Measurements from ENCODE around the gene CABLES2. TPM values are rescaled to one million over a fixed set of nuclear protein-coding genes. Genes with fewer than 3 reads are reported as not detected.

CABLES2 gene
- total RNA-seq, 3 donors from 2014 or later, result 6.1 to 7.9 (median 6.9) TPM

GRCh38 chr20:62416651-62417637 is 9.9 kb upstream of the CABLES2 start:
- no peak overlapping the region for H3K4me3 Mint-ChIP-seq
- H3K27me3 Mint-ChIP-seq (ENCODE audit: low read depth), result no peaks in the 10 kb centered on the region
- H3K9me3 Mint-ChIP-seq, result no peaks in the 10 kb centered on the region
- H3K36me3 Mint-ChIP-seq (ENCODE audit: insufficient read depth), result no peaks in the 10 kb centered on the region
- no peaks in the 10 kb centered on the region for H3K4me1 Mint-ChIP-seq (ENCODE audit: low read depth)
- no peak for ATAC-seq
- DNase-seq, result no peak

- Mint-ChIP-seq H3K36me3 (ENCODE audit: insufficient read depth) (no peaks in the 10 kb centered on the region), H3K27me3 (ENCODE audit: low read depth) (no peaks in the 10 kb centered on the region), H3K4me1 (ENCODE audit: low read depth) (no peaks in the 10 kb centered on the region), H3K4me3 (no peak overlapping the region), H3K9me3 (no peaks in the 10 kb centered on the region)
- DNase-seq (no peak), ATAC-seq (no peak)
Measured at GRCh38 chr20:62415354-62416111, 8.4 kb upstream of the CABLES2 start.

- H3K36me3 Mint-ChIP-seq (ENCODE audit: insufficient read depth), result no peaks in the 10 kb centered on the region
- H3K9me3 Mint-ChIP-seq, result no peaks in the 10 kb centered on the region
- H3K27me3 Mint-ChIP-seq (ENCODE audit: low read depth), result no peaks in the 10 kb centered on the region
- ATAC-seq (no peak), DNase-seq (no peak)
- no peak overlapping the region for H3K4me3 Mint-ChIP-seq
- H3K4me1 Mint-ChIP-seq (ENCODE audit: low read depth), result peaks cover 9% of the 10 kb centered on the region
Measured at GRCh38 chr20:62413896-62414481, 6.9 kb upstream of the CABLES2 start.

GRCh38 chr20:62413025-62413570 is 6.0 kb upstream of the CABLES2 start:
- peaks cover 9% of the 10 kb centered on the region for H3K4me1 Mint-ChIP-seq (ENCODE audit: low read depth)
- DNase-seq (no peak), ATAC-seq (no peak)
- no peaks in the 10 kb centered on the region for H3K9me3 Mint-ChIP-seq
- no peak overlapping the region for H3K4me3 Mint-ChIP-seq
- no peaks in the 10 kb centered on the region for H3K36me3 Mint-ChIP-seq (ENCODE audit: insufficient read depth)
- H3K27me3 Mint-ChIP-seq (ENCODE audit: low read depth), result no peaks in the 10 kb centered on the region

- ATAC-seq (no peak), DNase-seq (no peak)
- Mint-ChIP-seq H3K27me3 (ENCODE audit: low read depth) (no peaks in the 10 kb centered on the region), H3K4me3 (no peak overlapping the region), H3K4me1 (ENCODE audit: low read depth) (peaks cover 9% of the 10 kb centered on the region), H3K36me3 (ENCODE audit: insufficient read depth) (no peaks in the 10 kb centered on the region), H3K9me3 (no peaks in the 10 kb centered on the region)
Measured at GRCh38 chr20:62412194-62413024, 5.3 kb upstream of the CABLES2 start.

- Mint-ChIP-seq H3K4me1 (ENCODE audit: low read depth) (peaks cover 9% of the 10 kb centered on the region), H3K4me3 (no peak overlapping the region), H3K27me3 (ENCODE audit: low read depth) (no peaks in the 10 kb centered on the region), H3K9me3 (no peaks in the 10 kb centered on the region), H3K36me3 (ENCODE audit: insufficient read depth) (no peaks in the 10 kb centered on the region)
- no peak for ATAC-seq
- no peak for DNase-seq
Measured at GRCh38 chr20:62411479-62412193, 4.6 kb upstream of the CABLES2 start.

- Mint-ChIP-seq H3K4me1 (ENCODE audit: low read depth) (peaks cover 13% of the 10 kb centered on the region), H3K27me3 (ENCODE audit: low read depth) (no peaks in the 10 kb centered on the region), H3K4me3 (no peak overlapping the region), H3K36me3 (ENCODE audit: insufficient read depth) (no peaks in the 10 kb centered on the region), H3K9me3 (no peaks in the 10 kb centered on the region)
- no peak for DNase-seq
- ATAC-seq, result no peak
Measured at GRCh38 chr20:62410746-62411478, 3.8 kb upstream of the CABLES2 start.

GRCh38 chr20:62409931-62410745 is 3.1 kb upstream of the CABLES2 start:
- DNase-seq, result peak; percentile 22
- Mint-ChIP-seq H3K27me3 (ENCODE audit: low read depth) (no peaks in the 10 kb centered on the region), H3K4me3 (peak overlapping the region; percentile 29), H3K9me3 (no peaks in the 10 kb centered on the region), H3K36me3 (ENCODE audit: insufficient read depth) (no peaks in the 10 kb centered on the region), H3K4me1 (ENCODE audit: low read depth) (peaks cover 19% of the 10 kb centered on the region)
- ATAC-seq, result no peak

GRCh38 chr20:62409086-62409853 is 2.2 kb upstream of the CABLES2 start:
- H3K9me3 Mint-ChIP-seq, result no peaks in the 10 kb centered on the region
- peak overlapping the region; percentile 29 for H3K4me3 Mint-ChIP-seq
- H3K4me1 Mint-ChIP-seq (ENCODE audit: low read depth), result peaks cover 22% of the 10 kb centered on the region
- DNase-seq, result no peak
- H3K36me3 Mint-ChIP-seq (ENCODE audit: insufficient read depth), result no peaks in the 10 kb centered on the region
- no peaks in the 10 kb centered on the region for H3K27me3 Mint-ChIP-seq (ENCODE audit: low read depth)
- ATAC-seq, result no peak

GRCh38 chr20:62408640-62409039 is 1.6 kb upstream of the CABLES2 start:
- Mint-ChIP-seq H3K27me3 (ENCODE audit: low read depth) (no peaks in the 10 kb centered on the region), H3K4me3 (no peak overlapping the region), H3K36me3 (ENCODE audit: insufficient read depth) (no peaks in the 10 kb centered on the region), H3K9me3 (no peaks in the 10 kb centered on the region), H3K4me1 (ENCODE audit: low read depth) (peaks cover 27% of the 10 kb centered on the region)
- DNase-seq (no peak), ATAC-seq (no peak)

GRCh38 chr20:62408055-62408454 is 970 bp upstream of the CABLES2 start:
- Mint-ChIP-seq H3K36me3 (ENCODE audit: insufficient read depth) (peaks cover 2% of the 10 kb centered on the region), H3K4me3 (peak overlapping the region; percentile 80), H3K9me3 (no peaks in the 10 kb centered on the region), H3K4me1 (ENCODE audit: low read depth) (peaks cover 27% of the 10 kb centered on the region), H3K27me3 (ENCODE audit: low read depth) (no peaks in the 10 kb centered on the region)
- ATAC-seq, result no peak
- DNase-seq, result no peak
